Breast epithelium (tissue), 4 donors: ENCODE measurements around the gene ZFYVE26. TPM values are rescaled to one million over a fixed set of nuclear protein-coding genes. Genes with fewer than 3 reads are reported as not detected.

Experiments
- DNase-seq, 2 donors: peaks; one replicate each; pipeline ENCODE4 v3.0.0-alpha.2; 2019; ENCODE audit warnings: low spot score in 2 of 2
- H3K27ac ChIP-seq, 2 donors: fragments of 200-600 bp; sonication (generic) in 1 of 2; one replicate each; pipeline ENCODE4 v1.5.1; 2016 to 2019; ENCODE audit warnings: mild to moderate bottlenecking in 1 of 2
- H3K27me3 ChIP-seq, 2 donors: fragments of 200-600 bp; sonication (generic) in 1 of 2; one replicate each; pipeline versions ENCODE4 v1.5.1 to v1.6.0; 2017 to 2019; ENCODE audit warnings: control low read depth in 1 of 2, mild to moderate bottlenecking in 1 of 2
- H3K36me3 ChIP-seq: fragments of 200-600 bp; one replicate; pipeline ENCODE4 v1.5.1; 2019
- H3K4me1 ChIP-seq, 2 donors: fragments of 200-600 bp; sonication (generic); one replicate each; pipeline ENCODE4 v1.5.1; 2016 to 2019; ENCODE audit warnings: control low read depth in 1 of 2
- H3K4me3 ChIP-seq, 3 donors: fragments of 200-600 bp; sonication (generic); 1 replicate in 2 of 3; 2 replicates in 1 of 3; pipeline ENCODE4 v1.5.1; 2016 to 2019; ENCODE audit warnings: mild to moderate bottlenecking in 3 of 3, moderate library complexity in 2 of 3
- H3K9me3 ChIP-seq, 2 donors: fragments of 200-600 bp; sonication (generic) in 1 of 2; one replicate each; pipeline ENCODE4 v1.5.1; 2016 to 2019; ENCODE audit warnings: control low read depth in 1 of 2
- CTCF ChIP-seq, 3 donors: fragments of 450-650 bp; IDR thresholded peaks; one replicate each; pipeline ENCODE4 v1.5.1; 2016 to 2017; ENCODE audit warnings: antibody characterized with exemption in 3 of 3, mild to moderate bottlenecking in 3 of 3, moderate library complexity in 3 of 3
- POLR2A ChIP-seq: fragments of 450-650 bp; IDR thresholded peaks from one replicate; pipeline ENCODE4 v1.6.1; 2016; ENCODE audit warnings: antibody characterized with exemption, mild to moderate bottlenecking, moderate library complexity
- POLR2AphosphoS5 ChIP-seq, 3 donors: sonication (generic); formaldehyde crosslinking; IDR thresholded peaks; one replicate each; pipeline ENCODE4 v1.6.1; 2017; ENCODE audit warnings: antibody characterized with exemption in 3 of 3
- intact Hi-C: fragments of 100-400 bp; cut with DNase I; formaldehyde crosslinking; loops from one replicate; pipeline ENCODE4 v1.15.1; 2023; ENCODE audit warnings: low total_unique reads
- total RNA-seq, 3 donors: library from RNA; depleted of rRNA; stranded (reverse); fragments of >200 nt; gene quantifications; one replicate each; pipeline ENCODE4 v1.1.0, GENCODE V29; 2016

The ZFYVE26 gene
- total RNA-seq, 3 donors from 2014 or later: 31.5 to 42.6 (median 36.3) TPM

DNA sequence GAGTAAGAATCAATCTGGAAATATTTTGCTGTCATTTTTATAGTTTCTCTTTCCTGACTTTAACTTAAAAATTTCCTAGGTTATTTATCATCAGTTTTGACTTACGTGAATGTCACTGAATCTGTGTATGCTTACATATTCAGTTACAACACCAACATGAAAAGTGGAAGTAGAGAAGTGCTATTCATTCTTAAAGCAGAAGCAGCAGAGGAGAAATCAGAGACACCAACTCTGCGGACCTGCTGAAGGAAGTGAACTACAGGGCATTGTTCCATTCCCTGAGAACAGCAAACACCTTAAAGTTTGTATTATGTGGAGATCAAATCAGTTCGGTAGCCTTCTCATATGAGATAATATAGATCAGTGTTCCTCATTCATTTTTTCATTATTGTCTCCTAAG lies 37.3 kb upstream of the ZFYVE26 start:
- Histone ChIP-seq H3K27me3 (no peaks in the 10 kb centered on the region), H3K4me3 (no peak overlapping the region), H3K9me3 (no peaks in the 10 kb centered on the region), H3K27ac (no peak overlapping the region), H3K36me3 (no peaks in the 10 kb centered on the region), H3K4me1 (peaks cover 0 to 5% of the 10 kb centered on the region in 2 donors)
- TF ChIP-seq CTCF (IDR thresholded peaks at IDR 0.05): no peak
- no peak for TF ChIP-seq POLR2AphosphoS5 (IDR thresholded peaks at IDR 0.05)
- no peak for TF ChIP-seq POLR2A
- no peak for DNase-seq
- intact Hi-C loops: no loop called here

DNA sequence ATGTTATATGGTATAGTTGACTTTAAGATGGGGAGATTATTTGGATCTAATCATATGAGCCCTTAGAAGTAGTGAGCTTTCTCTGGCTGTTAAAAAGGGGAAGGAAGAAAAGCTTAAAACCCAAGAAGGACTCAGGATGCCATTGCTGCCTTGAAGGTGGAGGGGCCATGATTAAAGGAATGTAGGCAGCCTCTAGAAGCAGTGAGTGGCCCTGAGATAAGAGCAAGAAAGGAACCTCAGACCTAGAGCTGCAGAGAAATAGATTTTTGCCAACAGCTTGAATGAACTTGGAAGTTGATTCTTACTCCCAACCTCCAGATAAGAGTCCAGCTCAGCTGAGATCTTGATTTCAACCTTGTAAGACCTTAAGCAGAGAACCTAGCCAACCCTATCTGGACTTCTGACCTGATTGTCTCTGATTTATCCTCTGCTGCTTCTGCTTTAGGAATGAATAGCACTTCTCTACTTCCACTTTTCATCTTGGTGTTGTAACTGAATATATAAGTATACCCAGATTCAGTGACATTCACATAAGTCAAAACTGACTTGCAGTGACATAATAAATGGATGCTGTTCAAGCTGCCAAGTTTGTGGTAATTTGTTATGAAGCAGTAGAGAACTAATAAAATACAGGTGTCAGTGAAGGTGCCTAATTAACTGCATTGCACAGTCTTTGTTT lies 36.7 kb upstream of the ZFYVE26 start:
- TF ChIP-seq CTCF (IDR thresholded peaks at IDR 0.05) (no peak), POLR2A (no peak), POLR2AphosphoS5 (IDR thresholded peaks at IDR 0.05) (no peak)
- H3K27ac ChIP-seq: no peak overlapping the region
- no peak for DNase-seq
- H3K27me3 ChIP-seq: no peaks in the 10 kb centered on the region
- intact Hi-C loops: no loop called here
- no peaks in the 10 kb centered on the region for H3K36me3 ChIP-seq
- H3K4me1 ChIP-seq: peaks cover 0 to 5% of the 10 kb centered on the region in 2 donors
- no peaks in the 10 kb centered on the region for H3K9me3 ChIP-seq
- no peak overlapping the region for H3K4me3 ChIP-seq

- Histone ChIP-seq H3K4me3 (no peak overlapping the region), H3K36me3 (no peaks in the 10 kb centered on the region), H3K9me3 (no peaks in the 10 kb centered on the region), H3K4me1 (peaks cover 0 to 5% of the 10 kb centered on the region in 2 donors), H3K27me3 (no peaks in the 10 kb centered on the region), H3K27ac (no peak overlapping the region)
- intact Hi-C loops: no loop called here
- no peak for DNase-seq
- TF ChIP-seq POLR2AphosphoS5 (IDR thresholded peaks at IDR 0.05): no peak
- no peak for TF ChIP-seq POLR2A
- TF ChIP-seq CTCF (IDR thresholded peaks at IDR 0.05): no peak
These were observed 35.5 kb upstream of the ZFYVE26 start for GRCh38 chr14:67851785-67852410.

- intact Hi-C loops: no loop called here
- no peak for DNase-seq
- TF ChIP-seq POLR2A (no peak), POLR2AphosphoS5 (IDR thresholded peaks at IDR 0.05) (no peak), CTCF (IDR thresholded peaks at IDR 0.05) (no peak)
- Histone ChIP-seq H3K9me3 (no peaks in the 10 kb centered on the region), H3K4me3 (no peak overlapping the region), H3K27ac (no peak overlapping the region), H3K36me3 (no peaks in the 10 kb centered on the region), H3K4me1 (no peaks in the 10 kb centered on the region), H3K27me3 (no peaks in the 10 kb centered on the region)
These were observed 33.9 kb upstream of the ZFYVE26 start for GRCh38 chr14:67850066-67850830.
